Measurements from ENCODE around the gene MRPL23. TPM values are rescaled to one million over a fixed set of nuclear protein-coding genes. Genes with fewer than 3 reads are reported as not detected.

The MRPL23 gene
- total RNA-seq, 2 experiments from 2014 or later = 31.1 to 38.3 TPM

DNA sequence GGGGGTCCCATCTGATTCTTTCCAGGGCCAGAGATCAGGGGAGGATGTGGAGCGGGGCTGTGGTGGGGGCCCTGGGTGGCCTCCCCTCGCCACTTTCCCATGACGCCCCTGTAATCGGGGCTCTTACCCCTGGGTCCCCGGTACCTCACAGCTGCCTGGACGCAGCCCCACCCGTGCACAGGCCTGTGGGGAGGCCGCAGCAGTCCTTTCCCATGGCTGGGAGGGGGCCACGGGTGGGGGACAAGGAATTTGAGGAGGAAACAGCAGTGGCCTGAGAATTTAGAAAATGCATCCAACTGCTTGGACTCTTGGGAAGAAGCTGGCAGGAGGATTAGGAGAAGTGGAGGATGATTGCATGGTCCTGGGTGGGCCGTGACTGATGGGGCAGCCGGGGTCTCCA, 32.5 kb downstream of the MRPL23 start:
- H3K9me3 ChIP-seq (ENCODE audit: control insufficient read depth in 1 of 2, insufficient read depth in 1 of 2, low read length in 2 of 2) = no peaks in the 10 kb centered on the region
- Mint-ChIP-seq H3K4me3 (no peak overlapping the region), H3K27ac (no peak overlapping the region), H3K36me3 (ENCODE audit: low read depth) (no peaks in the 10 kb centered on the region), H3K9me3 (no peaks in the 10 kb centered on the region), H3K27me3 (no peaks in the 10 kb centered on the region), H3K4me1 (ENCODE audit: low read depth) (no peaks in the 10 kb centered on the region)
- intact Hi-C loops (cut with DNase I, micrococcal nuclease) = no loop called here
- peak in 1 of 14 experiments; percentile 2 for DNase-seq
- ChIA-PET CTCF (no interaction called here), POLR2A (no interaction called here)
- H3K4me1 ChIP-seq (ENCODE audit: insufficient read depth, low read length) = no peaks in the 10 kb centered on the region
- ATAC-seq (ENCODE audit: poor library complexity) = no peak
- no peak overlapping the region for H3K4me3 ChIP-seq (ENCODE audit: low read length)
- H3K36me3 ChIP-seq (ENCODE audit: insufficient read depth, low read length) = no peaks in the 10 kb centered on the region
- H3K27ac ChIP-seq (ENCODE audit: low read depth in 1 of 2, low read length in 2 of 2) = no peak overlapping the region
- H3K27me3 ChIP-seq (ENCODE audit: control insufficient read depth in 1 of 2, insufficient read depth in 2 of 2, low read length in 2 of 2) = no peaks in the 10 kb centered on the region
- TF ChIP-seq, protein P1, sequence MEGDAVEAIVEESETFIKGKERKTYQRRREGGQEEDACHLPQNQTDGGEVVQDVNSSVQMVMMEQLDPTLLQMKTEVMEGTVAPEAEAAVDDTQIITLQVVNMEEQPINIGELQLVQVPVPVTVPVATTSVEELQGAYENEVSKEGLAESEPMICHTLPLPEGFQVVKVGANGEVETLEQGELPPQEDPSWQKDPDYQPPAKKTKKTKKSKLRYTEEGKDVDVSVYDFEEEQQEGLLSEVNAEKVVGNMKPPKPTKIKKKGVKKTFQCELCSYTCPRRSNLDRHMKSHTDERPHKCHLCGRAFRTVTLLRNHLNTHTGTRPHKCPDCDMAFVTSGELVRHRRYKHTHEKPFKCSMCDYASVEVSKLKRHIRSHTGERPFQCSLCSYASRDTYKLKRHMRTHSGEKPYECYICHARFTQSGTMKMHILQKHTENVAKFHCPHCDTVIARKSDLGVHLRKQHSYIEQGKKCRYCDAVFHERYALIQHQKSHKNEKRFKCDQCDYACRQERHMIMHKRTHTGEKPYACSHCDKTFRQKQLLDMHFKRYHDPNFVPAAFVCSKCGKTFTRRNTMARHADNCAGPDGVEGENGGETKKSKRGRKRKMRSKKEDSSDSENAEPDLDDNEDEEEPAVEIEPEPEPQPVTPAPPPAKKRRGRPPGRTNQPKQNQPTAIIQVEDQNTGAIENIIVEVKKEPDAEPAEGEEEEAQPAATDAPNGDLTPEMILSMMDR (IDR thresholded peaks at IDR 0.05) = no peak

- ATAC-seq (ENCODE audit: poor library complexity) = no peak
- Histone ChIP-seq H3K27me3 (ENCODE audit: control insufficient read depth in 1 of 2, insufficient read depth in 2 of 2, low read length in 2 of 2) (no peaks in the 10 kb centered on the region), H3K27ac (ENCODE audit: low read depth in 1 of 2, low read length in 2 of 2) (no peak overlapping the region), H3K4me1 (ENCODE audit: insufficient read depth, low read length) (no peaks in the 10 kb centered on the region), H3K4me3 (ENCODE audit: low read length) (no peak overlapping the region), H3K36me3 (ENCODE audit: insufficient read depth, low read length) (no peaks in the 10 kb centered on the region), H3K9me3 (ENCODE audit: control insufficient read depth in 1 of 2, insufficient read depth in 1 of 2, low read length in 2 of 2) (no peaks in the 10 kb centered on the region)
- H3K27me3 Mint-ChIP-seq = no peaks in the 10 kb centered on the region
- H3K36me3 Mint-ChIP-seq (ENCODE audit: low read depth) = no peaks in the 10 kb centered on the region
- intact Hi-C loops (cut with DNase I, micrococcal nuclease) = no loop called here
- TF ChIP-seq, protein P1 (IDR thresholded peaks at IDR 0.05) = no peak
- no peaks in the 10 kb centered on the region for H3K9me3 Mint-ChIP-seq
- DNase-seq = no peak
- H3K4me1 Mint-ChIP-seq (ENCODE audit: low read depth) = no peaks in the 10 kb centered on the region
- H3K4me3 Mint-ChIP-seq = no peak overlapping the region
- H3K27ac Mint-ChIP-seq = no peak overlapping the region
- ChIA-PET POLR2A (no interaction called here), CTCF (no interaction called here)
Measured at GRCh38 chr11:1982873-1983600, 35.9 kb downstream of the MRPL23 start.

DNA sequence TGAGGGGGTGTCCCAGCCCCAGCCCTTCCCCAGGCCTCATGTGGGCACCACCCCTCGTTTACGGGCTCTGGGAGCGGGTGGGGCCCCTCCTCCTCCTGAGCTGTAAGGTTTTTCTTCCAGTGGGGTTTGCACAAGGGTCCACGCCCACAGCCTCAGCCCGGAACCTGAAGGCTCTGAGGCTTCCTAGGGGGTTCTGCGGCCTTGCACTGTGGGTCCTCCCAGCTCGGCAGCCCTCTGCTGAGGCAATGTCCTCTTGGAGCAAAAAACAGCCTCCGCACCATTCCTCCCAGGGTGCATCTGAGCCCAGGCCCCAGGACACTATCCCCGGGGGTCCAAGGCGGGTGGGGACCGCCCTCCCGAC, 36.4 kb downstream of the MRPL23 start:
- Mint-ChIP-seq H3K27ac (no peak overlapping the region), H3K36me3 (ENCODE audit: low read depth) (no peaks in the 10 kb centered on the region), H3K4me3 (no peak overlapping the region), H3K27me3 (no peaks in the 10 kb centered on the region), H3K4me1 (ENCODE audit: low read depth) (no peaks in the 10 kb centered on the region), H3K9me3 (no peaks in the 10 kb centered on the region)
- TF ChIP-seq, protein P1 (IDR thresholded peaks at IDR 0.05) = no peak
- ATAC-seq (ENCODE audit: poor library complexity) (no peak), DNase-seq (no peak)
- Histone ChIP-seq H3K4me3 (ENCODE audit: low read length) (no peak overlapping the region), H3K27ac (ENCODE audit: low read depth in 1 of 2, low read length in 2 of 2) (no peak overlapping the region), H3K9me3 (ENCODE audit: control insufficient read depth in 1 of 2, insufficient read depth in 1 of 2, low read length in 2 of 2) (no peaks in the 10 kb centered on the region), H3K4me1 (ENCODE audit: insufficient read depth, low read length) (no peaks in the 10 kb centered on the region), H3K27me3 (ENCODE audit: control insufficient read depth in 1 of 2, insufficient read depth in 2 of 2, low read length in 2 of 2) (no peaks in the 10 kb centered on the region), H3K36me3 (ENCODE audit: insufficient read depth, low read length) (no peaks in the 10 kb centered on the region)
- intact Hi-C loops (cut with DNase I, micrococcal nuclease) = no loop called here
- POLR2A ChIA-PET = no interaction called here
- CTCF ChIA-PET = no interaction called here
